DND-41 (cell line): ENCODE measurements around the gene ACO2.

Experiments
- ATAC-seq: fragments of 200-7000 bp; cut with Tn5 transposase; 3 replicates; pipeline ENCODE4 v1.9.1; 2021; ENCODE audit warnings: low read depth; ENCODE audit not compliant: insufficient read depth
- DNase-seq: peaks from one replicate; pipeline ENCODE4 v3.0.0-alpha.2; 2020
- H2AFZ ChIP-seq: 2 replicates; pipeline ENCODE4 v1.6.0; 2012; ENCODE audit warnings: low read depth, low read length
- H3K27ac ChIP-seq: 2 replicates; pipeline ENCODE4 v1.5.1; 2012; ENCODE audit warnings: low read length, inconsistent platforms
- H3K27me3 ChIP-seq: fragments of 200-600 bp; sonication (generic); 2 replicates; pipeline ENCODE4 v1.6.0; 2012; ENCODE audit warnings: low read length, mild to moderate bottlenecking, inconsistent platforms; ENCODE audit not compliant: insufficient read depth, poor library complexity
- H3K36me3 ChIP-seq: 2 replicates; pipeline ENCODE4 v1.5.1; 2012; ENCODE audit warnings: low read length, inconsistent platforms; ENCODE audit not compliant: insufficient read depth
- H3K4me1 ChIP-seq: 2 replicates; pipeline ENCODE4 v1.5.1; 2012; ENCODE audit warnings: mild to moderate bottlenecking, low read length; ENCODE audit not compliant: insufficient read depth
- H3K4me2 ChIP-seq: 2 replicates; pipeline ENCODE4 v1.6.0; 2012; ENCODE audit warnings: mild to moderate bottlenecking, moderate library complexity, low read length, inconsistent platforms; ENCODE audit not compliant: insufficient read depth
- H3K4me3 ChIP-seq, 2 experiments: fragments of 200-600 bp in 1 of 2; shearing (Covaris generic) in 1 of 2; 2 replicates each; pipeline ENCODE4 v1.5.1; 2012 to 2016; ENCODE audit warnings: inconsistent platforms in 2 of 2, low read length in 2 of 2, mild to moderate bottlenecking in 2 of 2, low read depth in 1 of 2, moderate library complexity in 1 of 2
- H3K79me2 ChIP-seq: 2 replicates; pipeline ENCODE4 v1.6.0; 2012; ENCODE audit warnings: low read length, inconsistent platforms; ENCODE audit not compliant: insufficient read depth
- H3K9ac ChIP-seq: 2 replicates; pipeline ENCODE4 v1.6.0; 2012; ENCODE audit warnings: low read depth, mild to moderate bottlenecking, inconsistent platforms, low read length, moderate library complexity
- H3K9me3 ChIP-seq: 2 replicates; pipeline ENCODE4 v1.5.1; 2012; ENCODE audit warnings: low read length, moderate library complexity, mild to moderate bottlenecking, inconsistent platforms; ENCODE audit not compliant: insufficient read depth, severe bottlenecking
- H4K20me1 ChIP-seq: 2 replicates; pipeline ENCODE4 v1.6.0; 2012; ENCODE audit warnings: low read length; ENCODE audit not compliant: insufficient read depth
- CTCF ChIP-seq: IDR thresholded peaks from 2 replicates; pipeline ENCODE4 v1.5.1; 2012; ENCODE audit warnings: borderline replicate concordance, low read length, moderate library complexity, mild to moderate bottlenecking; ENCODE audit not compliant: poor library complexity, severe bottlenecking; ENCODE audit errors: extremely low read depth
- EZH2 ChIP-seq: IDR thresholded peaks from 3 replicates; pipeline ENCODE4 v1.6.1; 2012; ENCODE audit warnings: borderline replicate concordance, low read depth, mild to moderate bottlenecking, moderate library complexity, low read length, inconsistent platforms; ENCODE audit not compliant: severe bottlenecking

Gene ACO2

GRCh38 chr22:41479671-41480396 lies 10.9 kb downstream of the ACO2 start:
- Histone ChIP-seq H2AFZ (no peak overlapping the region), H3K36me3 (peaks cover 10% of the 10 kb centered on the region; the same call in 1 of the 2 replicates), H3K9me3 (no peaks in the 10 kb centered on the region), H4K20me1 (peaks cover 60% of the 10 kb centered on the region), H3K27ac (no peak overlapping the region), H3K4me2 (no peak overlapping the region), H3K27me3 (no peaks in the 10 kb centered on the region), H3K4me1 (no peaks in the 10 kb centered on the region), H3K4me3 (no peak overlapping the region), H3K79me2 (peaks cover 94% of the 10 kb centered on the region), H3K9ac (no peak overlapping the region)
- TF ChIP-seq EZH2 (no peak), CTCF (no peak)
- ATAC-seq (no peak), DNase-seq (no peak)

- no peak for ATAC-seq
- no peak overlapping the region for H3K9ac ChIP-seq
- no peak overlapping the region for H2AFZ ChIP-seq
- no peak overlapping the region for H3K27ac ChIP-seq
- H3K4me3 ChIP-seq = no peak overlapping the region
- no peak for DNase-seq
- peaks cover 60% of the 10 kb centered on the region for H4K20me1 ChIP-seq
- no peaks in the 10 kb centered on the region for H3K4me1 ChIP-seq
- peaks cover 10% of the 10 kb centered on the region; the same call in 1 of the 2 replicates for H3K36me3 ChIP-seq
- TF ChIP-seq CTCF (no peak), EZH2 (no peak)
- H3K4me2 ChIP-seq = no peak overlapping the region
- H3K9me3 ChIP-seq = no peaks in the 10 kb centered on the region
- peaks cover 92% of the 10 kb centered on the region for H3K79me2 ChIP-seq
- H3K27me3 ChIP-seq = no peaks in the 10 kb centered on the region
Observed at GRCh38 chr22:41480397-41480735, 11.4 kb downstream of the ACO2 start.

- no peak overlapping the region for H3K9ac ChIP-seq
Observed at GRCh38 chr22:41481131-41481830, 12.4 kb downstream of the ACO2 start.

More at GRCh38 chr22:41481131-41481830, 12.4 kb downstream of the ACO2 start:
- ATAC-seq (no peak), DNase-seq (no peak)
- Histone ChIP-seq H2AFZ (no peak overlapping the region), H4K20me1 (peaks cover 65% of the 10 kb centered on the region), H3K4me1 (no peaks in the 10 kb centered on the region), H3K9me3 (no peaks in the 10 kb centered on the region), H3K36me3 (peaks cover 10% of the 10 kb centered on the region; the same call in 1 of the 2 replicates), H3K27me3 (no peaks in the 10 kb centered on the region), H3K79me2 (peaks cover 91% of the 10 kb centered on the region), H3K4me2 (no peak overlapping the region), H3K27ac (no peak overlapping the region), H3K4me3 (no peak overlapping the region)
- no peak for TF ChIP-seq EZH2
- TF ChIP-seq CTCF = no peak
